OCI-LY3 (cell line): Measurements from ENCODE around the gene SCYGR1.

Experiments
- H2AFZ ChIP-seq: fragments of 200-600, 300-600 bp; shearing (Covaris generic); 2 replicates; pipeline ENCODE4 v1.6.0; 2014; ENCODE audit warnings: antibody characterized with exemption, low read depth, low read length
- H3K27ac ChIP-seq: fragments of 200-600, 300-600 bp; sonication (generic); 2 replicates; pipeline ENCODE4 v1.5.1; 2014; ENCODE audit warnings: mild to moderate bottlenecking, low read length, moderate library complexity, mixed read lengths
- H3K27me3 ChIP-seq: fragments of 200-600, 300-600 bp; sonication (generic); 2 replicates; pipeline ENCODE4 v1.6.1; 2014; ENCODE audit warnings: low read depth, low read length, mixed read lengths
- H3K36me3 ChIP-seq: fragments of 200-600, 300-600 bp; sonication (generic); replicated peaks from 2 replicates; pipeline ENCODE3; 2014; ENCODE audit warnings: low read depth, low read length, mixed read lengths
- H3K4me1 ChIP-seq: fragments of 300-600, 200-600 bp; sonication (generic); 2 replicates; pipeline ENCODE4 v1.6.1; 2014; ENCODE audit warnings: low read length, mixed read lengths
- H3K4me2 ChIP-seq: fragments of 200-600, 300-600 bp; sonication (generic); 2 replicates; pipeline ENCODE4 v1.6.1; 2014; ENCODE audit warnings: low read length, mixed read lengths
- H3K4me3 ChIP-seq: fragments of 300-600, 200-600 bp; sonication (generic); 2 replicates; pipeline ENCODE4 v1.5.1; 2014; ENCODE audit warnings: antibody characterized with exemption, mild to moderate bottlenecking, low read length, moderate library complexity
- H3K79me2 ChIP-seq: fragments of 300-600, 200-600 bp; shearing (Covaris generic); 2 replicates; pipeline ENCODE4 v1.6.1; 2014; ENCODE audit warnings: mild to moderate bottlenecking, low read length, mixed read lengths
- H3K9ac ChIP-seq: fragments of 300-600, 200-600 bp; shearing (Covaris generic); 2 replicates; pipeline ENCODE4 v1.6.0; 2014; ENCODE audit warnings: mild to moderate bottlenecking, low read length, moderate library complexity
- H3K9me3 ChIP-seq: fragments of 200-600, 300-600 bp; shearing (Covaris generic); 2 replicates; pipeline ENCODE4 v1.6.1; 2014; ENCODE audit warnings: low read length, mixed read lengths; ENCODE audit not compliant: insufficient read depth
- H4K20me1 ChIP-seq: fragments of 200-600, 300-600 bp; sonication (generic); 2 replicates; pipeline ENCODE4 v1.6.1; 2016; ENCODE audit warnings: low read length, mixed read lengths; ENCODE audit not compliant: insufficient read depth
- CTCF ChIP-seq: fragments of 200-600, 300-600 bp; sonication (generic); IDR thresholded peaks from 2 replicates; pipeline ENCODE4 v1.5.1; 2014; ENCODE audit warnings: antibody characterized with exemption, low read length, low read depth
- EZH2phosphoT487 ChIP-seq: fragments of 200-600 bp; shearing (Covaris generic); IDR thresholded peaks from 2 replicates; pipeline ENCODE4 v1.6.1; 2018; ENCODE audit warnings: antibody characterized with exemption, mixed run types, low read depth

The SCYGR1 gene

GRCh38 chr2:227415538-227416424 lies 28.0 kb upstream of the SCYGR1 start:
- TF ChIP-seq CTCF (no peak), EZH2phosphoT487 (no peak)
- H3K9ac ChIP-seq, result no peak overlapping the region
- no peak overlapping the region for H2AFZ ChIP-seq
- no peaks in the 10 kb centered on the region for H4K20me1 ChIP-seq
- no peaks in the 10 kb centered on the region for H3K36me3 ChIP-seq
- peaks cover 26% of the 10 kb centered on the region for H3K4me1 ChIP-seq
- H3K9me3 ChIP-seq, result no peaks in the 10 kb centered on the region
- no peak overlapping the region for H3K4me3 ChIP-seq
- H3K27ac ChIP-seq, result no peak overlapping the region
- 0 out of 2 replicates have a peak overlapping the region, but pooled peaks have one; percentile 2 for H3K4me2 ChIP-seq
- H3K79me2 ChIP-seq, result no peaks in the 10 kb centered on the region
- no peaks in the 10 kb centered on the region for H3K27me3 ChIP-seq

GRCh38 chr2:227414846-227415245 lies 27.1 kb upstream of the SCYGR1 start:
- Histone ChIP-seq H2AFZ (no peak overlapping the region), H3K9ac (no peak overlapping the region), H3K4me1 (peaks cover 30% of the 10 kb centered on the region), H4K20me1 (no peaks in the 10 kb centered on the region), H3K4me3 (no peak overlapping the region), H3K79me2 (no peaks in the 10 kb centered on the region), H3K4me2 (no peak overlapping the region), H3K27me3 (no peaks in the 10 kb centered on the region), H3K9me3 (no peaks in the 10 kb centered on the region), H3K27ac (no peak overlapping the region), H3K36me3 (no peaks in the 10 kb centered on the region)
- TF ChIP-seq EZH2phosphoT487 (no peak), CTCF (no peak)

- Histone ChIP-seq H3K4me1 (peaks cover 30% of the 10 kb centered on the region), H3K4me2 (no peak overlapping the region), H4K20me1 (no peaks in the 10 kb centered on the region), H3K9me3 (no peaks in the 10 kb centered on the region), H3K9ac (no peak overlapping the region), H3K4me3 (no peak overlapping the region), H3K27me3 (no peaks in the 10 kb centered on the region), H3K36me3 (no peaks in the 10 kb centered on the region), H2AFZ (no peak overlapping the region), H3K79me2 (no peaks in the 10 kb centered on the region), H3K27ac (no peak overlapping the region)
- no peak for TF ChIP-seq CTCF
- TF ChIP-seq EZH2phosphoT487, result no peak
Observed at GRCh38 chr2:227413371-227413770, 25.6 kb upstream of the SCYGR1 start.

- no peak overlapping the region for H2AFZ ChIP-seq
- no peaks in the 10 kb centered on the region for H3K9me3 ChIP-seq
- no peaks in the 10 kb centered on the region for H3K79me2 ChIP-seq
- no peak overlapping the region for H3K27ac ChIP-seq
- no peak overlapping the region for H3K4me3 ChIP-seq
- no peaks in the 10 kb centered on the region for H4K20me1 ChIP-seq
- TF ChIP-seq CTCF (no peak), EZH2phosphoT487 (no peak)
- no peak overlapping the region for H3K9ac ChIP-seq
- H3K27me3 ChIP-seq, result no peaks in the 10 kb centered on the region
- no peaks in the 10 kb centered on the region for H3K36me3 ChIP-seq
- H3K4me2 ChIP-seq, result no peak overlapping the region
- H3K4me1 ChIP-seq, result peaks cover 33% of the 10 kb centered on the region
Observed at GRCh38 chr2:227412877-227413276, 25.1 kb upstream of the SCYGR1 start.
